ENCODE results near the gene CNGA3.
"Not testable (repeated sequence)": the region's sequence is repeated elsewhere in the genome, so short reads cannot be mapped to it uniquely, and the experiment has no call there.

The CNGA3 gene

GRCh38 chr2:98391581-98392270, 45.5 kb downstream of the CNGA3 start:
- Mint-ChIP-seq H3K36me3 (no peaks in the 10 kb centered on the region), H3K27me3 (peaks cover 22% of the 10 kb centered on the region), H3K27ac (no peak overlapping the region), H3K4me1 (no peaks in the 10 kb centered on the region), H3K9me3 (no peaks in the 10 kb centered on the region), H3K4me3 (no peak overlapping the region)
- no peak for DNase-seq
- CTCF ChIA-PET = interaction anchor here (0.7 kb wide), 1 partner anchor 9 kb away, joined by 3 read pairs; no protein-coding TSS in a partner anchor

- Mint-ChIP-seq H3K27me3 (peaks cover 25% of the 10 kb centered on the region), H3K4me3 (no peak overlapping the region), H3K27ac (no peak overlapping the region), H3K36me3 (no peaks in the 10 kb centered on the region), H3K9me3 (no peaks in the 10 kb centered on the region), H3K4me1 (no peaks in the 10 kb centered on the region)
- CTCF ChIA-PET = interaction anchor here (1.0 kb wide), 1 partner anchor 9 kb away, joined by 5 read pairs; no protein-coding TSS in a partner anchor
- no peak for DNase-seq
Observed at GRCh38 chr2:98393354-98393753, 47.1 kb downstream of the CNGA3 start.

- H3K9me3 Mint-ChIP-seq = no peaks in the 10 kb centered on the region
- no peak overlapping the region for H3K4me3 Mint-ChIP-seq
- no peak overlapping the region for H3K27ac Mint-ChIP-seq
- peaks cover 27% of the 10 kb centered on the region for H3K27me3 Mint-ChIP-seq
- CTCF ChIA-PET = no interaction called here
- H3K36me3 Mint-ChIP-seq = no peaks in the 10 kb centered on the region
- no peak for DNase-seq
- no peaks in the 10 kb centered on the region for H3K4me1 Mint-ChIP-seq
Observed at GRCh38 chr2:98394595-98395153, 48.4 kb downstream of the CNGA3 start.

DNA sequence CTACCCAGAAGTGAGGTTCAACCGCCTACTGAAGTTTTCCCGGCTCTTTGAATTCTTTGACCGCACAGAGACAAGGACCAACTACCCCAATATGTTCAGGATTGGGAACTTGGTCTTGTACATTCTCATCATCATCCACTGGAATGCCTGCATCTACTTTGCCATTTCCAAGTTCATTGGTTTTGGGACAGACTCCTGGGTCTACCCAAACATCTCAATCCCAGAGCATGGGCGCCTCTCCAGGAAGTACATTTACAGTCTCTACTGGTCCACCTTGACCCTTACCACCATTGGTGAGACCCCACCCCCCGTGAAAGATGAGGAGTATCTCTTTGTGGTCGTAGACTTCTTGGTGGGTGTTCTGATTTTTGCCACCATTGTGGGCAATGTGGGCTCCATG, 49.7 kb downstream of the CNGA3 start:
- H3K27me3 Mint-ChIP-seq = peaks cover 34% of the 10 kb centered on the region
- no peaks in the 10 kb centered on the region for H3K4me1 Mint-ChIP-seq
- no peak overlapping the region for H3K4me3 Mint-ChIP-seq
- H3K9me3 Mint-ChIP-seq = no peaks in the 10 kb centered on the region
- no peaks in the 10 kb centered on the region for H3K36me3 Mint-ChIP-seq
- CTCF ChIA-PET = no interaction called here
- DNase-seq = no peak
- no peak overlapping the region for H3K27ac Mint-ChIP-seq

DNA sequence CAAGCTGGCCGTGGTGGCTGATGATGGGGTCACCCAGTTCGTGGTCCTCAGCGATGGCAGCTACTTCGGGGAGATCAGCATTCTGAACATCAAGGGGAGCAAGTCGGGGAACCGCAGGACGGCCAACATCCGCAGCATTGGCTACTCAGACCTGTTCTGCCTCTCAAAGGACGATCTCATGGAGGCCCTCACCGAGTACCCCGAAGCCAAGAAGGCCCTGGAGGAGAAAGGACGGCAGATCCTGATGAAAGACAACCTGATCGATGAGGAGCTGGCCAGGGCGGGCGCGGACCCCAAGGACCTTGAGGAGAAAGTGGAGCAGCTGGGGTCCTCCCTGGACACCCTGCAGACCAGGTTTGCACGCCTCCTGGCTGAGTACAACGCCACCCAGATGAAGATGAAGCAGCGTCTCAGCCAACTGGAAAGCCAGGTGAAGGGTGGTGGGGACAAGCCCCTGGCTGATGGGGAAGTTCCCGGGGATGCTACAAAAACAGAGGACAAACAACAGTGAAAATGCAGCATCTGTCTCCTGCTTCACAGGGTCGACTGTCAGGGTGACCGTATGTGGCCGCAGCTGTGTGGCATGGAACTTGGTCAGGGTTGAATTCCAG, 50.6 kb downstream of the CNGA3 start:
- no peak for DNase-seq
- Mint-ChIP-seq H3K9me3 (no peaks in the 10 kb centered on the region), H3K27me3 (peaks cover 43% of the 10 kb centered on the region), H3K4me1 (no peaks in the 10 kb centered on the region), H3K27ac (no peak overlapping the region), H3K4me3 (no peak overlapping the region), H3K36me3 (no peaks in the 10 kb centered on the region)
- CTCF ChIA-PET = no interaction called here

GRCh38 chr2:98399140-98399539, 52.9 kb downstream of the CNGA3 start:
- no peaks in the 10 kb centered on the region for H3K9me3 Mint-ChIP-seq
- CTCF ChIA-PET = interaction anchor here (0.9 kb wide), 1 partner anchor 13 kb away, joined by 3 read pairs; no protein-coding TSS in a partner anchor
- no peak overlapping the region for H3K27ac Mint-ChIP-seq

DNA sequence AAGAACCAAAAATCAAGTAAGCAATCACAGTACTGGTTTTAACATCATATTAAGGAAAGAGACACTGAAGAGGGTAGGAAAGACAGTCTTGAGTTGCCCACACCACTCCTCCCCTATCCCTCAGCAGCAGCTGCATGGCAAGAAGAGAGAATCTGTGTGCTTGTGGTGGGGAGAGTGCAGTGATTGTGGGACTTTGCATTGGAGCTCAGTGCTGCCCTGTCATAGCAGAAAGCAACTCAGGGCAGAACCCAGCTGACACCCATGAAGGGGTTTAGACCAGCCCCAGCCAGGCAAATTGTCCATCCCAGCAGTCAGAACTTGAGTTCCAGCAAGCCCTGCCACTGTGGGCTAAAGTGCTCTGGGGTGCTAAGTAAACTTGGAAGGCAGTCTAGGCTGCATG, 57.6 kb downstream of the CNGA3 start:
- H3K9me3 Mint-ChIP-seq = no peaks in the 10 kb centered on the region
- no peaks in the 10 kb centered on the region for H3K36me3 Mint-ChIP-seq
- no peak for DNase-seq
- peaks cover 57% of the 10 kb centered on the region for H3K27me3 Mint-ChIP-seq
- H3K4me1 Mint-ChIP-seq = no peaks in the 10 kb centered on the region
- no peak overlapping the region for H3K4me3 Mint-ChIP-seq
- CTCF ChIA-PET = interaction anchor here (0.5 to 0.7 kb wide), 2 partner anchors 165 to 393 kb away, joined by 3 read pairs; no protein-coding TSS in a partner anchor
- no peak overlapping the region for H3K27ac Mint-ChIP-seq

More at GRCh38 chr2:98399140-98399539, 52.9 kb downstream of the CNGA3 start:
- Mint-ChIP-seq H3K27me3 (peaks cover 60% of the 10 kb centered on the region), H3K4me3 (no peak overlapping the region), H3K4me1 (no peaks in the 10 kb centered on the region), H3K36me3 (no peaks in the 10 kb centered on the region)
- no peak for DNase-seq

- no peak overlapping the region for H3K4me3 Mint-ChIP-seq
- no peaks in the 10 kb centered on the region for H3K9me3 Mint-ChIP-seq
- H3K27ac Mint-ChIP-seq = no peak overlapping the region
- H3K4me1 Mint-ChIP-seq = no peaks in the 10 kb centered on the region
- H3K27me3 Mint-ChIP-seq = peaks cover 57% of the 10 kb centered on the region
- H3K36me3 Mint-ChIP-seq = no peaks in the 10 kb centered on the region
- no peak for DNase-seq
- CTCF ChIA-PET = no interaction called here
Observed at GRCh38 chr2:98404556-98405250, 58.4 kb downstream of the CNGA3 start.

- DNase-seq = no peak
- no peaks in the 10 kb centered on the region for H3K4me1 Mint-ChIP-seq
- no peak overlapping the region for H3K4me3 Mint-ChIP-seq
- CTCF ChIA-PET = no interaction called here
- no peak overlapping the region for H3K27ac Mint-ChIP-seq
- H3K9me3 Mint-ChIP-seq = no peaks in the 10 kb centered on the region
- peaks cover 56% of the 10 kb centered on the region for H3K27me3 Mint-ChIP-seq
- no peaks in the 10 kb centered on the region for H3K36me3 Mint-ChIP-seq
Observed at GRCh38 chr2:98405301-98405700, 59.0 kb downstream of the CNGA3 start.

DNA sequence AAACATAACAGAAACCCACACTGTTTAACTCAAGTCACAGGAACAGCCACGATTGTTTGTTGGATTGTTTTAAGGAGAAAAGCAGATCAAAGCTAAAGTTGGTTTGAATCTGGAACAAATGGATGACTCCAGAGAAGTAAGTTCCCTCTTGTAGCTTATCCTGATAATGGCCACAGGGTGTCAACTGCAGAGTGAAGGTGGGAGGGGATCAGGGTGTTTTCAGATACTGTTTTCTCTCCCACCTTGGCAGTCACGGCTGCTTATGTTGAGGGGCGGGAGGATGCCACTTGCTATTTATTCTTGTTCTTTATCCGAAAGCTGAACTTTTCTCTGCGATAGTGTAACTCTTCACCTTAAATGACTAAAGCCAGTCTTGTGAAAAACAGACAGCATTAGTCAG, 61.9 kb downstream of the CNGA3 start:
- Mint-ChIP-seq H3K4me3 (no peak overlapping the region), H3K27me3 (peaks cover 49% of the 10 kb centered on the region), H3K36me3 (no peaks in the 10 kb centered on the region), H3K4me1 (peaks cover 6% of the 10 kb centered on the region), H3K27ac (no peak overlapping the region), H3K9me3 (no peaks in the 10 kb centered on the region)
- no peak for DNase-seq
- CTCF ChIA-PET = no interaction called here

GRCh38 chr2:98412751-98413458, 66.6 kb downstream of the CNGA3 start:
- DNase-seq = peak; percentile 64

DNA sequence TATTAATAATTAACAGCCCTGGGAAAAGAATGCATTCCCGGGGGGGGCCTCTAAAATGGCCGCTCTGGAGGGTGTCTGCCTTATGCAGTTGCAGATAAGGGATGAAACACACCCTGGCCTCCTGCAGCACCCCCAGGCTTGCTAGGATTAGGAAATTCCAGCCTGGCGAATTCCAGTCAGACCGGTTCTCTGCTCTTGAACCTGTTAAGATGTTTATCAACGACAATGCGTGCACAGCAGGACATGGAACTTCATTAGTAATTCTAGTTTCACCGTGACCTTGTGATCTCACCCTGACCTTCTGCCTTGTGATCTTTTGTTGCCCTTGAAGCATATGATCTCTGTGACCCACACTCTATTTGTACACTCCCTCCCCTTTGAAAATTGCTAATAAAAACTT, 68.0 kb downstream of the CNGA3 start:
- DNase-seq, H3K36me3 Mint-ChIP-seq, H3K4me3 Mint-ChIP-seq, H3K9me3 Mint-ChIP-seq: not testable (repeated sequence)
- Mint-ChIP-seq H3K27me3 (peaks cover 15% of the 10 kb centered on the region), H3K4me1 (peaks cover 11% of the 10 kb centered on the region), H3K27ac (peak overlapping the region; percentile 19)
- CTCF ChIA-PET = interaction anchor here (0.9 to 2.8 kb wide), 4 partner anchors 68 to 155 kb away, joined by 3 to 19 read pairs (median 8); no protein-coding TSS in a partner anchor

More at GRCh38 chr2:98412751-98413458, 66.6 kb downstream of the CNGA3 start:
- Mint-ChIP-seq H3K36me3 (peaks cover 3% of the 10 kb centered on the region), H3K27me3 (peaks cover 15% of the 10 kb centered on the region), H3K4me1 (peaks cover 11% of the 10 kb centered on the region), H3K4me3 (no peak overlapping the region), H3K27ac (no peak overlapping the region), H3K9me3 (peaks cover 5% of the 10 kb centered on the region)
- CTCF ChIA-PET = interaction anchor here (0.7 to 2.8 kb wide), 23 partner anchors 11 to 232 kb away, joined by 3 to 22 read pairs (median 6); no protein-coding TSS in a partner anchor

DNA sequence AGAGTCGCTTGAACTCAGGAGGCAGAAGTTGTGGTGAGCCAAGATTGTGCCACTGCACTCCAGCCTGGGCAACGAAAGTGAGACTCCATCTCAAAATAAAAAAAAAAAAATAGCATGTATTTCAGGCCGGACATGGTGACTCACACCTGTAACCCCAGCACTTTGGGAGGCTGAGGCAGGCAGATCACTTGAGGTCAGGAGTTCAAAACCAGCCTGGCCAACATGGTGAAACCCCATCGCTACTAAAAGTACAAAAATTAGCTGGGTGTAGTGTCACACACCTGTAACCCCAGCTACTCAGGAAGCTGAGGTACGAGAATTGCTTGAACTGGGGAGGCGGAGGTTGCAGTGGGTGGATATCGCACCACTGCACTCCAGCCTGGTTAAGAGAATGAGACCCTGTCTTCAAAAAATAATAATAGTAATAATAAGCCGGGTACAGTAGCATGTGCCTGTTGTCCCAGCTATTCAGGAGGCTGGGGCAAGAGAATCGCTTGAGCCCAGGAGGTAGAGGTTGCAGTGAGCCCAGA, 69.5 kb downstream of the CNGA3 start:
- not testable (repeated sequence) for H3K27ac Mint-ChIP-seq, H3K36me3 Mint-ChIP-seq, H3K4me3 Mint-ChIP-seq, DNase-seq, H3K9me3 Mint-ChIP-seq
- CTCF ChIA-PET = interaction anchor here (0.6 to 1.8 kb wide), 10 partner anchors 31 to 422 kb away, joined by 3 to 6 read pairs (median 3); no protein-coding TSS in a partner anchor
- Mint-ChIP-seq H3K27me3 (peaks cover 10% of the 10 kb centered on the region), H3K4me1 (peaks cover 11% of the 10 kb centered on the region)
